GM12878 (cell line): ENCODE data around the gene ZNF581. TPM values are rescaled to one million over a fixed set of nuclear protein-coding genes. Genes with fewer than 3 reads are reported as not detected.

Source experiments
- ATF2 ChIP-seq: IDR thresholded peaks from 2 replicates; pipeline ENCODE4 v1.6.1; 2012; ENCODE audit warnings: low read length, inconsistent platforms
- BCL3 ChIP-seq: IDR thresholded peaks from 2 replicates; pipeline ENCODE4 v1.6.1; 2011; ENCODE audit warnings: borderline replicate concordance, low read depth, mild to moderate bottlenecking, moderate library complexity, low read length; ENCODE audit not compliant: insufficient read depth, poor library complexity, severe bottlenecking
- ESRRA ChIP-seq: IDR thresholded peaks from 2 replicates; pipeline ENCODE4 v1.6.1; 2012; ENCODE audit warnings: mild to moderate bottlenecking, low read length, improper control_type of control experiment
- EZH2 ChIP-seq: IDR thresholded peaks from 2 replicates; pipeline ENCODE4 v1.6.1; 2012; ENCODE audit warnings: low read depth, mild to moderate bottlenecking, control low read depth, inconsistent platforms, low read length, borderline replicate concordance; ENCODE audit not compliant: control insufficient read depth
- GATAD2B ChIP-seq: fragments of 450-650 bp; conservative IDR thresholded peaks from 2 replicates; pipeline ENCODE4 v1.6.1; 2017; ENCODE audit warnings: low read depth, mild to moderate bottlenecking, moderate library complexity
- HCFC1 ChIP-seq: fragments of 150-350 bp; IDR thresholded peaks from 2 replicates; pipeline ENCODE4 v1.6.1; 2014; ENCODE audit warnings: low read length
- HDGF ChIP-seq: fragments of 450-650 bp; IDR thresholded peaks from 2 replicates; pipeline ENCODE4 v1.6.1; 2016; ENCODE audit warnings: antibody characterized with exemption
- MEF2B ChIP-seq: fragments of 450-650 bp; IDR thresholded peaks from 2 replicates; pipeline ENCODE4 v1.6.1; 2018; ENCODE audit warnings: mild to moderate bottlenecking, moderate library complexity; ENCODE audit not compliant: partially characterized antibody, poor library complexity, severe bottlenecking
- MLLT1 ChIP-seq: fragments of 450-650 bp; IDR thresholded peaks from 2 replicates; pipeline ENCODE4 v1.6.1; 2016; ENCODE audit warnings: mild to moderate bottlenecking
- REST ChIP-seq: IDR thresholded peaks from 2 replicates; pipeline ENCODE4 v1.6.1; 2012; ENCODE audit warnings: mild to moderate bottlenecking, low read depth, low read length
- SIX5 ChIP-seq: IDR thresholded peaks from 2 replicates; pipeline ENCODE4 v1.6.1; 2011; ENCODE audit warnings: mild to moderate bottlenecking, low read depth, low read length, moderate library complexity; ENCODE audit not compliant: severe bottlenecking
- WRNIP1 ChIP-seq: IDR thresholded peaks from 2 replicates; pipeline ENCODE4 v1.6.1; 2011; ENCODE audit warnings: low read depth, low read length, improper control_type of control experiment, borderline replicate concordance
- polyA plus RNA-seq, 11 experiments: library from polyadenylated mRNA; depleted of rRNA in 4 of 11; unstranded in 6 of 11; stranded (reverse) in 5 of 11; fragments of >200 nt; fragmentation: Nextera tagmentation in 4 of 11; fragmentation: Illumina TruSeq in 1 of 11; extraction: Ambion mirVana in 4 of 11; extraction: Trizol in 1 of 11; gene quantifications; 1 replicate in 1 of 11; 2 replicates in 10 of 11; pipeline versions ENCODE4 v1.2.1 to v1.2.3, GENCODE V29; 2011 to 2016; ENCODE audit warnings: inconsistent platforms in 2 of 11, missing spikeins in 2 of 11, low read depth in 1 of 11
- total RNA-seq, 4 experiments: library from RNA; depleted of rRNA in 3 of 4; stranded (reverse); fragments of >200 nt in 3 of 4; fragmentation: Illumina TruSeq in 1 of 4; extraction: Trizol in 1 of 4; gene quantifications; 2 replicates each; pipeline versions ENCODE4 v1.2.1 to v1.2.3, GENCODE V29; 2013 to 2021

Gene ZNF581
- total and polyA plus RNA-seq, 10 of the 15 experiments (the other 5 are each of a cell fraction or from before 2014, with no cell fraction given) = 4.7 to 45.4 (median 22.2) TPM

GRCh38 chr19:55619286-55619685, 24.2 kb upstream of the ZNF581 start (continued):
- TF ChIP-seq MLLT1 = no peak
- no peak for TF ChIP-seq GATAD2B
- no peak for TF ChIP-seq BCL3
- TF ChIP-seq EZH2 = no peak
- TF ChIP-seq WRNIP1 = no peak
- no peak for TF ChIP-seq SIX5
- no peak for TF ChIP-seq HDGF
- no peak for TF ChIP-seq ATF2
- no peak for TF ChIP-seq HCFC1
- TF ChIP-seq MEF2B = no peak
- no peak for TF ChIP-seq ESRRA
- TF ChIP-seq REST = no peak
- TF ChIP-seq, all 136 proteins: peak for 0
